ENCODE data around the gene ZNF761. TPM values are rescaled to one million over a fixed set of nuclear protein-coding genes. Genes with fewer than 3 reads are reported as not detected.

The ZNF761 gene
- total RNA-seq (2021): 32.7 and 33.8 TPM in 2 replicates
- long read RNA-seq, partial matches to known transcripts: 8 of 96 reads
- long read RNA-seq, other reads (novel, unspliced or antisense): 88 of 96 reads

DNA sequence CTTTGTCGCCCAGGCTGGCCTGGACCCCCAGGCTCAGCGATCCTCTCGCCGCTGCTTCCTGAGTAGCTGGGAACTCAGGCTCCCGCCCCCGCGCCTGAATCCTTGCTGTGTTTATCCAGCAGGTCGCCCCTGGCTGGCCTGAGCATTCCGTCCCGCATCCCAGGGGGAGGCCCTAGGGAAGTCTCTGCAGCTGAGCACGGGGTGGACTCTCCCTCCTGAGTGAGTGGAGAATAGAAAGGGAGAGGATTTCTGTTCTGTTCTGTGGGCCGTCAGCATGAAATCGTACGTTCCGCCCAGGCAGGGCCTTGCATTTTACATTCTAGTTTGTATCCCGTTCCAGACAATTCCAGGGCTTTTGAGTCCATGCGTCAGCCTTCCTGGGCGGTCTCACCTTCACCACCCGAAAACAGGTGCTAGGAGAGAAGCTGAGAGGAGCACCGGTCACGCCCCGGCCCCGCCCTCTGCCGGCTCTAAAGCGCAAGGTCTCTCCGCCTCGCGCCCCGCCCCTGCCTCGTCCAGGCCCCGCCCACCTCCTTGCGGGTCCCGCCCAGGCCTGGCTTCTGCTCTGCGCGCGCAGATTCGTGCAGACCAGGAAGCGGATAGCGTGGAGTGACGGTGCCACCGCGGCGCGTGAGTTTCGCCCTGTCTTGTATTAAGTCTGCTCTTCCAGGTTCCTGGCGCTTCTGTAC, at the start of gene ZNF761:
Gene ZNF761 (plus strand): TSS at position 586 of the 689 bp plus-strand sequence. CDS start 15,285 bp downstream, outside the sequence.
- H3K23me2 ChIP-seq (ENCODE audit: insufficient read length, low read depth, low read length, poor library complexity, severe bottlenecking): peaks cover 9% of the 10 kb centered on the region
- no peaks in the 10 kb centered on the region for H3K4me1 ChIP-seq (ENCODE audit: insufficient read depth, low read length)
- H2AFZ ChIP-seq (ENCODE audit: low read length): no peak within 1 kb of the TSS
- H3K18ac ChIP-seq (ENCODE audit: insufficient read length, low read depth, low read length): no peak within 1 kb of the TSS
- H3K14ac ChIP-seq (ENCODE audit: insufficient read depth, low read length): peak within 1 kb of the TSS; percentile 78
- no peaks in the 10 kb centered on the region for H3K9me3 Mint-ChIP-seq
- no peak within 1 kb of the TSS for H3K56ac ChIP-seq (ENCODE audit: insufficient read length, low read depth, low read length)
- peaks cover 2% of the 10 kb centered on the region for H3K79me1 ChIP-seq (ENCODE audit: insufficient read depth, low read depth, low read length, poor library complexity, severe bottlenecking)
- no peaks in the 10 kb centered on the region for H4K20me1 ChIP-seq (ENCODE audit: control insufficient read depth, insufficient read depth, insufficient read length)
- H3K27me3 Mint-ChIP-seq (ENCODE audit: low read depth): no peaks in the 10 kb centered on the region
- peak within 1 kb of the TSS; percentile 57 for H3K27ac ChIP-seq (ENCODE audit: insufficient read length, low read depth, low read length)
- H3K79me2 ChIP-seq (ENCODE audit: insufficient read depth, low read length): no peaks in the 10 kb centered on the region; the same call in 1 of the 2 replicates
- WGBS (ENCODE audit: extremely low coverage, insufficient read length, low lambda C conversion rate): no CpG with 5 or more reads among the region's 46 CpGs
- DNase-seq: peak; percentile 98
- H3K27me3 ChIP-seq (ENCODE audit: insufficient read depth, low read length): no peaks in the 10 kb centered on the region
- H3K23ac ChIP-seq (ENCODE audit: insufficient read length, low read depth, low read length): no peak within 1 kb of the TSS
- TF ChIP-seq, protein P1, sequence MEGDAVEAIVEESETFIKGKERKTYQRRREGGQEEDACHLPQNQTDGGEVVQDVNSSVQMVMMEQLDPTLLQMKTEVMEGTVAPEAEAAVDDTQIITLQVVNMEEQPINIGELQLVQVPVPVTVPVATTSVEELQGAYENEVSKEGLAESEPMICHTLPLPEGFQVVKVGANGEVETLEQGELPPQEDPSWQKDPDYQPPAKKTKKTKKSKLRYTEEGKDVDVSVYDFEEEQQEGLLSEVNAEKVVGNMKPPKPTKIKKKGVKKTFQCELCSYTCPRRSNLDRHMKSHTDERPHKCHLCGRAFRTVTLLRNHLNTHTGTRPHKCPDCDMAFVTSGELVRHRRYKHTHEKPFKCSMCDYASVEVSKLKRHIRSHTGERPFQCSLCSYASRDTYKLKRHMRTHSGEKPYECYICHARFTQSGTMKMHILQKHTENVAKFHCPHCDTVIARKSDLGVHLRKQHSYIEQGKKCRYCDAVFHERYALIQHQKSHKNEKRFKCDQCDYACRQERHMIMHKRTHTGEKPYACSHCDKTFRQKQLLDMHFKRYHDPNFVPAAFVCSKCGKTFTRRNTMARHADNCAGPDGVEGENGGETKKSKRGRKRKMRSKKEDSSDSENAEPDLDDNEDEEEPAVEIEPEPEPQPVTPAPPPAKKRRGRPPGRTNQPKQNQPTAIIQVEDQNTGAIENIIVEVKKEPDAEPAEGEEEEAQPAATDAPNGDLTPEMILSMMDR (conservative IDR thresholded peaks at IDR 0.05): peak; percentile 47; the same call in 2 of the 3 replicates
- no peak within 1 kb of the TSS for H2BK12ac ChIP-seq (ENCODE audit: insufficient read length, low read depth, low read length)
- H3K9me3 ChIP-seq (ENCODE audit: control insufficient read depth, low read depth, low read length): no peaks in the 10 kb centered on the region
- peak within 1 kb of the TSS; percentile 83 for H3K9ac ChIP-seq (ENCODE audit: extremely low read depth, insufficient read length, low read length)
- H2BK15ac ChIP-seq (ENCODE audit: low read depth, low read length): no peak within 1 kb of the TSS
- H2BK120ac ChIP-seq (ENCODE audit: low read depth, low read length, poor library complexity, severe bottlenecking): no peak within 1 kb of the TSS
- H4K8ac ChIP-seq (replicated peaks; ENCODE audit: insufficient read length, low read depth, low read length): no peak within 1 kb of the TSS
- H3T11ph ChIP-seq (ENCODE audit: low read length): no peak within 1 kb of the TSS
- peak within 1 kb of the TSS; percentile 92 to 94 for H3K4me3 Mint-ChIP-seq
- no peak within 1 kb of the TSS for H2BK20ac ChIP-seq (ENCODE audit: low read depth, low read length, poor library complexity, severe bottlenecking)
- H3K4me1 Mint-ChIP-seq: peaks cover 24 to 26% of the 10 kb centered on the region in 2 experiments
- no peak within 1 kb of the TSS for H4K5ac ChIP-seq (ENCODE audit: insufficient read length, low read depth, low read length)
- peak within 1 kb of the TSS; percentile 84 for H3K4me2 ChIP-seq (ENCODE audit: insufficient read depth, insufficient read length, low read length)
- no peak within 1 kb of the TSS for H4K91ac ChIP-seq (ENCODE audit: insufficient read length, low read depth, low read length)
- no peak within 1 kb of the TSS for H3K4ac ChIP-seq (ENCODE audit: low read depth, low read length)
- H2BK5ac ChIP-seq (ENCODE audit: insufficient read length, low read length): no peak within 1 kb of the TSS
- H3K27ac Mint-ChIP-seq: peak within 1 kb of the TSS; percentile 82 to 98 (median 98); a peak in 6 of 7 replicates
- peaks cover 18 to 31% (median 31%) of the 10 kb centered on the region in 3 experiments for H3K36me3 Mint-ChIP-seq (ENCODE audit: insufficient read depth in 1 of 3, low read depth in 3 of 3)
- H2AK5ac ChIP-seq (ENCODE audit: insufficient read length, low read length): no peak within 1 kb of the TSS

All from H9 (cell line).